ENCODE results near the gene ZDHHC14. TPM values are rescaled to one million over a fixed set of nuclear protein-coding genes. Genes with fewer than 3 reads are reported as not detected.

Gene ZDHHC14
- total RNA-seq, 2 donors from 2014 or later = 13.0 to 19.1 TPM

- no peak for TF ChIP-seq CTCF (IDR thresholded peaks at IDR 0.05)
- H3K36me3 ChIP-seq = no peaks in the 10 kb centered on the region
- H3K27ac ChIP-seq = no peak overlapping the region
- peaks cover 0 to 17% of the 10 kb centered on the region in 2 donors for H3K4me1 ChIP-seq
- no peaks in the 10 kb centered on the region for H3K27me3 ChIP-seq
- H3K9me3 ChIP-seq = no peaks in the 10 kb centered on the region
- DNase-seq (ENCODE audit: low spot score) = no peak
- H3K4me3 ChIP-seq = no peak overlapping the region
These were observed 327.9 kb downstream of the ZDHHC14 start for GRCh38 chr6:157708933-157709332.

GRCh38 chr6:157709555-157709954 lies 328.6 kb downstream of the ZDHHC14 start:
- H3K9me3 ChIP-seq = no peaks in the 10 kb centered on the region
- no peaks in the 10 kb centered on the region for H3K27me3 ChIP-seq
- no peak overlapping the region for H3K4me3 ChIP-seq
- H3K27ac ChIP-seq = no peak overlapping the region
- H3K4me1 ChIP-seq = peaks cover 0 to 22% of the 10 kb centered on the region in 2 donors
- no peaks in the 10 kb centered on the region for H3K36me3 ChIP-seq
- DNase-seq (ENCODE audit: low spot score) = no peak
- TF ChIP-seq CTCF (IDR thresholded peaks at IDR 0.05) = no peak

GRCh38 chr6:157710604-157711003 lies 329.6 kb downstream of the ZDHHC14 start:
- H3K9me3 ChIP-seq = no peaks in the 10 kb centered on the region
- no peaks in the 10 kb centered on the region for H3K27me3 ChIP-seq
- no peak for TF ChIP-seq CTCF (IDR thresholded peaks at IDR 0.05)
- peaks cover 0 to 22% of the 10 kb centered on the region in 2 donors for H3K4me1 ChIP-seq
- DNase-seq (ENCODE audit: low spot score) = no peak
- no peaks in the 10 kb centered on the region for H3K36me3 ChIP-seq
- no peak overlapping the region for H3K27ac ChIP-seq
- H3K4me3 ChIP-seq = no peak overlapping the region

GRCh38 chr6:157711060-157711459 lies 330.1 kb downstream of the ZDHHC14 start:
- Histone ChIP-seq H3K4me3 (no peak overlapping the region), H3K4me1 (peaks cover 0 to 22% of the 10 kb centered on the region in 2 donors), H3K9me3 (no peaks in the 10 kb centered on the region), H3K27me3 (no peaks in the 10 kb centered on the region), H3K36me3 (no peaks in the 10 kb centered on the region), H3K27ac (no peak overlapping the region)
- no peak for TF ChIP-seq CTCF (IDR thresholded peaks at IDR 0.05)
- DNase-seq (ENCODE audit: low spot score) = no peak

- peaks cover 0 to 12% of the 10 kb centered on the region in 2 donors for H3K4me1 ChIP-seq
- no peaks in the 10 kb centered on the region for H3K9me3 ChIP-seq
- no peak overlapping the region for H3K27ac ChIP-seq
- no peak for DNase-seq (ENCODE audit: low spot score)
- no peaks in the 10 kb centered on the region for H3K27me3 ChIP-seq
- no peaks in the 10 kb centered on the region for H3K36me3 ChIP-seq
- TF ChIP-seq CTCF (IDR thresholded peaks at IDR 0.05) = no peak
- H3K4me3 ChIP-seq = no peak overlapping the region
These were observed 331.8 kb downstream of the ZDHHC14 start for GRCh38 chr6:157712585-157713295.
